Peyer's patch (tissue), 4 donors: Measurements from ENCODE around the gene PRSS57. TPM values are rescaled to one million over a fixed set of nuclear protein-coding genes. Genes with fewer than 3 reads are reported as not detected.

ENCODE experiments used
- DNase-seq, 3 donors: peaks; one replicate each; pipeline ENCODE4 v3.0.0-alpha.2; 2017 to 2019
- H3K27ac ChIP-seq, 4 donors: fragments of 200-600 bp; sonication (generic); one replicate each; pipeline ENCODE4 v1.5.1; 2016 to 2019
- H3K27me3 ChIP-seq, 2 donors: fragments of 200-600 bp; sonication (generic); one replicate each; pipeline ENCODE4 v1.5.1; 2019
- H3K36me3 ChIP-seq, 3 donors: fragments of 200-600 bp; sonication (generic); one replicate each; pipeline ENCODE4 v1.5.1; 2016 to 2019
- H3K4me1 ChIP-seq, 4 donors: fragments of 200-600 bp; sonication (generic); one replicate each; pipeline ENCODE4 v1.5.1; 2016 to 2019
- H3K4me3 ChIP-seq, 4 donors: fragments of 200-600 bp; sonication (generic); 1 replicate in 3 of 4; 2 replicates in 1 of 4; pipeline ENCODE4 v1.5.1; 2016 to 2019; ENCODE audit warnings: mild to moderate bottlenecking in 1 of 4
- H3K9me3 ChIP-seq, 4 donors: fragments of 200-600 bp; sonication (generic); one replicate each; pipeline ENCODE4 v1.5.1; 2016 to 2019; ENCODE audit warnings: mild to moderate bottlenecking in 1 of 4
- CTCF ChIP-seq, 6 experiments: fragments of 450-650 bp in 4 of 6; fragments of 200-600 bp in 2 of 6; sonication (generic) in 1 of 6; IDR thresholded peaks; one replicate each; pipeline ENCODE4 v1.5.1; 2017 to 2019; ENCODE audit warnings: antibody characterized with exemption in 6 of 6, mild to moderate bottlenecking in 3 of 6, moderate library complexity in 1 of 6
- POLR2A ChIP-seq, 2 donors: fragments of 450-650 bp; IDR thresholded peaks; one replicate each; pipeline ENCODE4 v1.5.1; 2017; ENCODE audit warnings: antibody characterized with exemption in 2 of 2, mild to moderate bottlenecking in 2 of 2, moderate library complexity in 2 of 2
- total RNA-seq, 4 donors: library from RNA; depleted of rRNA; stranded (reverse); fragments of >200 nt; gene quantifications; one replicate each; pipeline ENCODE4 v1.1.0, GENCODE V29; 2016

Gene PRSS57
- total RNA-seq, 4 donors from 2014 or later: not detected

- no peak overlapping the region for H3K27ac ChIP-seq
- no peak for DNase-seq
- TF ChIP-seq POLR2A (IDR thresholded peaks at IDR 0.05): no peak
- no peak for TF ChIP-seq CTCF (IDR thresholded peaks at IDR 0.05)
- H3K27me3 ChIP-seq: no peaks in the 10 kb centered on the region
- no peaks in the 10 kb centered on the region for H3K36me3 ChIP-seq
- no peaks in the 10 kb centered on the region for H3K4me1 ChIP-seq
- no peak overlapping the region for H3K4me3 ChIP-seq
- no peaks in the 10 kb centered on the region for H3K9me3 ChIP-seq
Measured at GRCh38 chr19:686589-687297, 8.5 kb downstream of the PRSS57 start.

GRCh38 chr19:685454-685931 is 9.8 kb downstream of the PRSS57 start:
- peaks cover 0 to 9% (median 0%) of the 10 kb centered on the region in 4 donors for H3K4me1 ChIP-seq
- no peak for DNase-seq
- no peak overlapping the region for H3K27ac ChIP-seq
- H3K4me3 ChIP-seq: no peak overlapping the region
- H3K9me3 ChIP-seq: no peaks in the 10 kb centered on the region
- TF ChIP-seq CTCF (IDR thresholded peaks at IDR 0.05): no peak
- no peak for TF ChIP-seq POLR2A (IDR thresholded peaks at IDR 0.05)
- H3K36me3 ChIP-seq: no peaks in the 10 kb centered on the region
- no peaks in the 10 kb centered on the region for H3K27me3 ChIP-seq

- Histone ChIP-seq H3K27ac (no peak overlapping the region), H3K36me3 (no peaks in the 10 kb centered on the region), H3K27me3 (no peaks in the 10 kb centered on the region), H3K9me3 (no peaks in the 10 kb centered on the region), H3K4me1 (peaks cover 0 to 19% (median 10%) of the 10 kb centered on the region in 4 donors), H3K4me3 (no peak overlapping the region)
- no peak for DNase-seq
- TF ChIP-seq POLR2A (IDR thresholded peaks at IDR 0.05) (no peak), CTCF (IDR thresholded peaks at IDR 0.05) (no peak)
Measured at GRCh38 chr19:682678-683320, 12.5 kb downstream of the PRSS57 start.

DNA sequence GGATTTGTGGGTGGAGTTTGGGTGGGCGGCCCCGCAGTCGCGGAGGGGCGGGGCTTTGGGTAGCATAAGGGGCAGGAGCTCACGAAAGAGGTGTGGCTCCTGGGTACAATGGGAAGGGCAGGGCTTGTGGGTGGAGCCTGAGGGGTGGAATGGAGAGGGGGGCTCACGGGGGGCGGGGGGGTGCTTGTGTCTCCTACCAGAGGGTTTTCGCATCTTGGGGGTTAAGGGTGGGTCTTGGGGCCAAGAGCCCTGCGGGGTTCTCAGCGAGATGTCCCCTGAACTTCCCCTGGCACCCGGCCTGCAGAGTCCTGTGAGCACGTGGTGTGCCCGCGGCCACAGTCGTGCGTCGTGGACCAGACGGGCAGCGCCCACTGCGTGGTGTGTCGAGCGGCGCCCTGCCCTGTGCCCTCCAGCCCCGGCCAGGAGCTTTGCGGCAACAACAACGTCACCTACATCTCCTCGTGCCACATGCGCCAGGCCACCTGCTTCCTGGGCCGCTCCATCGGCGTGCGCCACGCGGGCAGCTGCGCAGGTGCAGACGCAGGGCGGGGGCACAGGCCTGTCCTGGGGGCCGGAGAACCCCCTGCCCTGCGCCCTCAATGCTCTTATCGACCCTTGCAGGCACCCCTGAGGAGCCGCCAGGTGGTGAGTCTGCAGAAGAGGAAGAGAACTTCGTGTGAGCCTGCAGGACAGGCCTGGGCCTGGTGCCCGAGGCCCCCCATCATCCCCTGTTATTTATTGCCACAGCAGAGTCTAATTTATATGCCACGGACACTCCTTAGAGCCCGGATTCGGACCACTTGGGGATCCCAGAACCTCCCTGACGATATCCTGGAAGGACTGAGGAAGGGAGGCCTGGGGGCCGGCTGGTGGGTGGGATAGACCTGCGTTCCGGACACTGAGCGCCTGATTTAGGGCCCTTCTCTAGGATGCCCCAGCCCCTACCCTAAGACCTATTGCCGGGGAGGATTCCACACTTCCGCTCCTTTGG is 13.9 kb downstream of the PRSS57 start:
- TF ChIP-seq CTCF (IDR thresholded peaks at IDR 0.05): no peak
- no peak for TF ChIP-seq POLR2A (IDR thresholded peaks at IDR 0.05)
- DNase-seq: peak in 2 of 3 donors; percentile 86 to 94
- Histone ChIP-seq H3K27me3 (peaks cover 0 to 3% of the 10 kb centered on the region in 2 donors), H3K27ac (peak overlapping the region; percentile 76 to 96 (median 91)), H3K9me3 (no peaks in the 10 kb centered on the region), H3K36me3 (no peaks in the 10 kb centered on the region), H3K4me3 (peak overlapping the region; percentile 72 to 95 (median 85)), H3K4me1 (peaks cover 0 to 31% (median 11%) of the 10 kb centered on the region in 4 donors)
